MCF 10A (cell line): ENCODE measurements around the gene HOXA3. TPM values are rescaled to one million over a fixed set of nuclear protein-coding genes. Genes with fewer than 3 reads are reported as not detected.

Source experiments
- BruUV-seq: library from RNA; stranded (reverse); fragments of 400-500 nt; replicated peaks from 2 replicates; lab custom pipeline; 2021; lab: Mats Ljungman, UMichigan
- CTCF ChIA-PET: fragments of 300-600 bp; sonication (Branson Sonifier 250); formaldehyde crosslinking; extraction: SDS; loops from one replicate; lab custom pipeline; 2021; ENCODE audit warnings: antibody characterized with exemption, inconsistent platforms; lab: Yijun Ruan, JAX
- POLR2A ChIA-PET: fragments of 300-600, 350-650 bp; sonication (Branson Sonifier 250); formaldehyde crosslinking; extraction: SDS; loops from one replicate; lab custom pipeline; 2020; ENCODE audit warnings: antibody characterized with exemption, inconsistent platforms; lab: Yijun Ruan, JAX
- DNase-seq: peaks from one replicate; pipeline ENCODE4 v3.0.0-alpha.2; 2018; ENCODE audit not compliant: unreplicated experiment
- H3K27ac Mint-ChIP-seq: one replicate; pipeline ENCODE4 v1.8.0; 2022; ENCODE audit warnings: mild to moderate bottlenecking, low read depth, mixed read lengths; ENCODE audit not compliant: unreplicated experiment
- H3K27me3 Mint-ChIP-seq: one replicate; pipeline ENCODE4 v1.8.0; 2022; ENCODE audit warnings: mixed read lengths; ENCODE audit not compliant: insufficient read depth, unreplicated experiment
- H3K36me3 Mint-ChIP-seq: one replicate; pipeline ENCODE4 v1.8.0; 2022; ENCODE audit warnings: mild to moderate bottlenecking, moderate library complexity, mixed read lengths; ENCODE audit not compliant: insufficient read depth, unreplicated experiment
- H3K4me1 Mint-ChIP-seq: one replicate; pipeline ENCODE4 v1.8.0; 2022; ENCODE audit warnings: mixed read lengths; ENCODE audit not compliant: insufficient read depth, unreplicated experiment
- H3K4me3 Mint-ChIP-seq: one replicate; pipeline ENCODE4 v1.8.0; 2022; ENCODE audit warnings: mild to moderate bottlenecking, moderate library complexity, mixed read lengths; ENCODE audit not compliant: unreplicated experiment
- H3K9me3 Mint-ChIP-seq: one replicate; pipeline ENCODE4 v1.8.0; 2022; ENCODE audit warnings: mixed read lengths; ENCODE audit not compliant: unreplicated experiment
- intact Hi-C: fragments of 100-400 bp; cut with micrococcal nuclease; formaldehyde crosslinking; loops from 2 replicates; pipeline ENCODE4 v1.14.1; 2022
- total RNA-seq: library from RNA; stranded (reverse); gene quantifications from 2 replicates; pipeline ENCODE4 v1.2.3, GENCODE V29; 2022
- TF ChIP-seq, protein P1 (sequence below): fragments of 200-600 bp; IDR thresholded peaks from one replicate; pipeline ENCODE4 v1.8.0; 2022; ENCODE audit warnings: antibody characterized with exemption, mild to moderate bottlenecking; ENCODE audit not compliant: unreplicated experiment

HOXA3 gene
- total RNA-seq, 1 experiment from 2014 or later, result 8.2 TPM

GRCh38 chr7:27189295-27189996 lies 37.1 kb upstream of the HOXA3 start:
- H3K36me3 Mint-ChIP-seq, result no peaks in the 10 kb centered on the region
- CTCF ChIA-PET, result interaction anchor here (0.5 to 2.2 kb wide), 5 partner anchors 18 to 414 kb away, joined by 3 to 6 read pairs (median 3); no protein-coding TSS in a partner anchor
- peaks cover 2% of the 10 kb centered on the region for H3K27me3 Mint-ChIP-seq
- H3K9me3 Mint-ChIP-seq, result no peaks in the 10 kb centered on the region
- no peak overlapping the region for H3K4me3 Mint-ChIP-seq
- intact Hi-C loops, result no loop called here
- BruUV-seq, result no TSS peak
- no peak overlapping the region for H3K27ac Mint-ChIP-seq
- peaks cover 14% of the 10 kb centered on the region for H3K4me1 Mint-ChIP-seq
- POLR2A ChIA-PET, result no interaction called here
- TF ChIP-seq, protein P1, sequence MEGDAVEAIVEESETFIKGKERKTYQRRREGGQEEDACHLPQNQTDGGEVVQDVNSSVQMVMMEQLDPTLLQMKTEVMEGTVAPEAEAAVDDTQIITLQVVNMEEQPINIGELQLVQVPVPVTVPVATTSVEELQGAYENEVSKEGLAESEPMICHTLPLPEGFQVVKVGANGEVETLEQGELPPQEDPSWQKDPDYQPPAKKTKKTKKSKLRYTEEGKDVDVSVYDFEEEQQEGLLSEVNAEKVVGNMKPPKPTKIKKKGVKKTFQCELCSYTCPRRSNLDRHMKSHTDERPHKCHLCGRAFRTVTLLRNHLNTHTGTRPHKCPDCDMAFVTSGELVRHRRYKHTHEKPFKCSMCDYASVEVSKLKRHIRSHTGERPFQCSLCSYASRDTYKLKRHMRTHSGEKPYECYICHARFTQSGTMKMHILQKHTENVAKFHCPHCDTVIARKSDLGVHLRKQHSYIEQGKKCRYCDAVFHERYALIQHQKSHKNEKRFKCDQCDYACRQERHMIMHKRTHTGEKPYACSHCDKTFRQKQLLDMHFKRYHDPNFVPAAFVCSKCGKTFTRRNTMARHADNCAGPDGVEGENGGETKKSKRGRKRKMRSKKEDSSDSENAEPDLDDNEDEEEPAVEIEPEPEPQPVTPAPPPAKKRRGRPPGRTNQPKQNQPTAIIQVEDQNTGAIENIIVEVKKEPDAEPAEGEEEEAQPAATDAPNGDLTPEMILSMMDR, result no peak
- DNase-seq, result no peak

- peaks cover 14% of the 10 kb centered on the region for H3K4me1 Mint-ChIP-seq
- no peaks in the 10 kb centered on the region for H3K36me3 Mint-ChIP-seq
- H3K9me3 Mint-ChIP-seq, result no peaks in the 10 kb centered on the region
- BruUV-seq, result no TSS peak
- H3K27ac Mint-ChIP-seq, result no peak overlapping the region
- intact Hi-C loops, result no loop called here
- ChIA-PET CTCF (interaction anchor here (0.6 to 2.0 kb wide), 3 partner anchors 10 to 593 kb away, joined by 3 to 9 read pairs (median 3); no protein-coding TSS in a partner anchor), POLR2A (no interaction called here)
- no peak overlapping the region for H3K4me3 Mint-ChIP-seq
- H3K27me3 Mint-ChIP-seq, result no peaks in the 10 kb centered on the region
- TF ChIP-seq, protein P1, result no peak
- no peak for DNase-seq
Measured at GRCh38 chr7:27188386-27189294, 36.3 kb upstream of the HOXA3 start.

DNA sequence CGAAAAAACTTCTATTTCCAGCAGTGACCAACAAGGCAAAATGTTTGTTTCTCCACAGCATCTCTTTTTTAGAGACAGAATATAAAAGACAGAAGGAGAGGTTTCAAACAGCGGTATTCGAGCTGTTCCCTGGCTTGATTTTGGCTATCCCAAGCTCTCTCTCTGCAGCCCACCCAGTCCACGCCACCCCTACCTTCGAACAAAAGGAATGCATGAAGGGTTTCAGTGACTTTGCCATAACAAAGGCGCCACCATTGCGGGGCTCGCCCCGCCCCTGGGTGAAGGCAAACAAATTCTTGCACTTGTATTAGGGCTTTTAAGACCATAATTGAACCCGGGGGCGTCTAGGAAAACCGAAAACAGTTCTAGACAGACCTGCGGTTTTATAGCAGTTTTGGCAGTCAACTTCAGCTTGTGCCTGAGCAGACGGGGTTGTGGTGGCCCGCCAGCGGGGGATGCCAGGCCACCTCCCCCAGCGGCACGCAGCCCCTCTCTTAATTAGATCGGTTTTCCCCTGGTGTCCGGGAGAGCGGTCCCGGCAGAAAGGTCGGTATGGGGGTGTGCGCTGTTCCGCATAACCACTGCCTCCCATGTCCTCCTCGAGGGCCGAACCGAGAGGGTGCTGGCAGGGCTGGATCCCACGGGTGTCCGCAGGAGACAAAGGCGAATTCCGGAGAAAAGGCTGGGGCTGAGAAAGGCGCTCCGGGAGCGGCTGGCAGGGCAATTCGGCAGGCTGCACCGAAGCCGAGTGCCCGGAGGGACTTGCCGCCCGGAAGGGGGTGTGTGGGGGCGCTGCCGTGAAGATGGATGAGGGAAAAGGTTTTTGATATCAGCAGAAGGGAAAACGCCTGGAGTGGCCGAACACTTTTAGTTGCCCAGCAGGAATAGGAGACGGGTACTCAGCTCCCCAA lies 35.3 kb upstream of the HOXA3 start:
- no peaks in the 10 kb centered on the region for H3K27me3 Mint-ChIP-seq
- CTCF ChIA-PET, result interaction anchor here (0.6 to 2.0 kb wide), 3 partner anchors 8 to 260 kb away, joined by 3 to 15 read pairs (median 9); no protein-coding TSS in a partner anchor
- H3K36me3 Mint-ChIP-seq, result no peaks in the 10 kb centered on the region
- intact Hi-C loops, result no loop called here
- no peak for DNase-seq
- no peak overlapping the region for H3K27ac Mint-ChIP-seq
- TF ChIP-seq, protein P1, result no peak
- H3K9me3 Mint-ChIP-seq, result no peaks in the 10 kb centered on the region
- no TSS peak for BruUV-seq
- POLR2A ChIA-PET, result no interaction called here
- peaks cover 14% of the 10 kb centered on the region for H3K4me1 Mint-ChIP-seq
- H3K4me3 Mint-ChIP-seq, result no peak overlapping the region
